Measurements from ENCODE around the gene CAMK1D. TPM values are rescaled to one million over a fixed set of nuclear protein-coding genes. Genes with fewer than 3 reads are reported as not detected.

The CAMK1D gene
- total RNA-seq, 1 donor from 2014 or later = 22.5 TPM

GRCh38 chr10:12413369-12413711 lies 64.0 kb downstream of the CAMK1D start:
- ATAC-seq (no peak), DNase-seq (no peak)
- Histone ChIP-seq H3K27ac (no peak overlapping the region), H3K36me3 (no peaks in the 10 kb centered on the region), H3K4me3 (no peak overlapping the region), H3K4me1 (peaks cover 14% of the 10 kb centered on the region), H3K9me3 (no peaks in the 10 kb centered on the region), H3K27me3 (ENCODE audit: low read depth) (no peaks in the 10 kb centered on the region)
- TF ChIP-seq CTCF (IDR thresholded peaks at IDR 0.05) = no peak
- intact Hi-C loops (cut with DNase I) = no loop called here

- no peak for DNase-seq
- H3K4me3 ChIP-seq = no peak overlapping the region
- no peak for ATAC-seq
- H3K27ac ChIP-seq = no peak overlapping the region
- H3K9me3 ChIP-seq = no peaks in the 10 kb centered on the region
- no peaks in the 10 kb centered on the region for H3K27me3 ChIP-seq (ENCODE audit: low read depth)
- H3K36me3 ChIP-seq = no peaks in the 10 kb centered on the region
- TF ChIP-seq CTCF (IDR thresholded peaks at IDR 0.05) = no peak
- intact Hi-C loops (cut with DNase I) = no loop called here
- peaks cover 14% of the 10 kb centered on the region for H3K4me1 ChIP-seq
Observed at GRCh38 chr10:12414278-12414989, 65.1 kb downstream of the CAMK1D start.

- H3K4me3 ChIP-seq = no peak overlapping the region
- TF ChIP-seq CTCF (IDR thresholded peaks at IDR 0.05) = no peak
- H3K27me3 ChIP-seq (ENCODE audit: low read depth) = no peaks in the 10 kb centered on the region
- ATAC-seq = no peak
- H3K9me3 ChIP-seq = no peaks in the 10 kb centered on the region
- H3K36me3 ChIP-seq = no peaks in the 10 kb centered on the region
- intact Hi-C loops (cut with DNase I) = no loop called here
- H3K27ac ChIP-seq = no peak overlapping the region
- peaks cover 14% of the 10 kb centered on the region for H3K4me1 ChIP-seq
- DNase-seq = no peak
Observed at GRCh38 chr10:12416344-12417050, 67.2 kb downstream of the CAMK1D start.

GRCh38 chr10:12417331-12417730 lies 68.0 kb downstream of the CAMK1D start:
- Histone ChIP-seq H3K4me3 (no peak overlapping the region), H3K36me3 (no peaks in the 10 kb centered on the region), H3K4me1 (peaks cover 14% of the 10 kb centered on the region), H3K27me3 (ENCODE audit: low read depth) (no peaks in the 10 kb centered on the region), H3K9me3 (no peaks in the 10 kb centered on the region), H3K27ac (no peak overlapping the region)
- TF ChIP-seq CTCF (IDR thresholded peaks at IDR 0.05) = no peak
- DNase-seq (no peak), ATAC-seq (no peak)
- intact Hi-C loops (cut with DNase I) = no loop called here

- Histone ChIP-seq H3K27ac (no peak overlapping the region), H3K4me1 (peaks cover 14% of the 10 kb centered on the region), H3K4me3 (no peak overlapping the region), H3K36me3 (no peaks in the 10 kb centered on the region), H3K27me3 (ENCODE audit: low read depth) (no peaks in the 10 kb centered on the region), H3K9me3 (no peaks in the 10 kb centered on the region)
- no peak for DNase-seq
- ATAC-seq = peak in 1 of 2 donors; percentile 55
- TF ChIP-seq CTCF (IDR thresholded peaks at IDR 0.05) = no peak
- intact Hi-C loops (cut with DNase I) = no loop called here
Observed at GRCh38 chr10:12418000-12418399, 68.7 kb downstream of the CAMK1D start.
